Bone marrow (tissue), 2 donors: ENCODE measurements around the gene ZNF329.

Source experiments
- DNase-seq, 2 donors: peaks; one replicate each; lab custom pipeline; 2025; lab: John Stamatoyannopoulos, UW

ZNF329 gene

GRCh38 chr19:58118979-58119733, 31.4 kb downstream of the ZNF329 start:
- DNase-seq: no peak

- no peak for DNase-seq
These were observed 32.6 kb downstream of the ZNF329 start for GRCh38 chr19:58117841-58118575.

DNA sequence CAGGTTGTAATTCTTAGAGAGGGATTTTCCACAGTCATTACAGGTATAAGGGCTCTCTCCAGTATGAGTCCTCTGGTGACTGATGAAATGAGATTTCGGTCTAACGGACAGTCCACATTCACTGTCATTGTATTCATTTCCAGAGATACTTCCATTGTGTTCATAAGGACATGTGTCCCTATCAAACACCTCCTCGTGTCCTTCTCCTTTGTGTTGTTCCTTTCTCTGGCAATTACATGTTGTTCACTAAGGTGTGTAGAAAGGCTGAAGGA, 42.1 kb downstream of the ZNF329 start:
- no peak for DNase-seq

DNA sequence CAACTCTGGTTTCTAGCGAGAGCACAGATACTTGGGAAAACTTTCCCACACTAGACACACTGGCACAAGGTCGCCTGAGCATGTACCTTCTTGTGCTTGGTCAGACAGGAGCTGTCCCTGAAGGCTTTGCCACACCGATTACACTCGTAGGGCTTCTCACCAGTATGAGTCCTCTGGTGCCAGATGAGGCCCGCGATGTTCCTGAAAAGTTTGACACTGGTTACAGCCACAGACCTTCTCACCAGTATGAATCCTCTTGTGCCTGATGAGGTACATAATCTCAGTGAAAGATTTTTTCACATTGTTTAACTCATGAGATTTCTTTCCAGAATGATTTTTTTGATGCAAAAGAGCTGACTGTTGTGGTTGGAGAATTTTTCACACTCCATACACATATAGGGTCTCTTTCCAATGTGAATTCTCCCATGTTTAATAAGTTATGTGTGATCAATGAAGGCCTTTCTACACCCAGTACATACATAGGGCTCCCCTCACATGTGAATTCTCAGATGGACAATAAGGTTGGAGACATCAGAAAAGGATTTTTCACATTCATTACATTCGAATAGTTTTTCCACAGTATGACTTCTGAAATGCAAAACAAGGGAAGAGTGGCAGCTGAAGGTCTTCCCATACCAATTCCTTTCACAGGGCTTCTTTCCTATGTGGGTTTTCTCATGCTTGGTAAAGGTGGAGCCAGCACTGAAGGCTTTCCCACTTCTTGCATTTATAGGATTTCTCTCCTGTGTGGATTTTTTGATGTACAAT, 42.6 kb downstream of the ZNF329 start:
- DNase-seq: no peak

DNA sequence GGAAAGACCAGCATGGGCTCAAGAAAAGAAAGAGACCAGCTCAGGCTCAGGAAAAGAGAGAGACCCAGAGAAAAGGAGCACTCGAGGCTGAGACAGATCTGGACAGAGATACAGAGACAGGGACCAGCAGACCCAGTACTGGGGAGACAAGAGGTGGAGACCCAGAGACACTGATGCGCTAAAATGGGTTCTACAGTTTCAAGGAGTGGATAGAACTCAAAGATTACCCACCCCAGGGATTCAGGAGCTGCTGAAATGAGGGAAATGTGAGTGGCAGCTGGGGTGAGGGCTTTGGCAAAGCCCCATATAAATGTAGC, 51.9 kb downstream of the ZNF329 start:
- no peak for DNase-seq

- DNase-seq: peak; percentile 63 to 94
These were observed 52.6 kb downstream of the ZNF329 start, which contains the start of gene ZSCAN18 for GRCh38 chr19:58097781-58098681. Gene ZSCAN18, minus strand, starts transcription at chr19:58098231. Its CDS starts 7,964 bp downstream, at chr19:58090267.

- DNase-seq: no peak
These were observed 53.2 kb downstream of the ZNF329 start for GRCh38 chr19:58097349-58097748.

- DNase-seq: no peak
These were observed 53.7 kb downstream of the ZNF329 start for GRCh38 chr19:58096884-58097283.

DNA sequence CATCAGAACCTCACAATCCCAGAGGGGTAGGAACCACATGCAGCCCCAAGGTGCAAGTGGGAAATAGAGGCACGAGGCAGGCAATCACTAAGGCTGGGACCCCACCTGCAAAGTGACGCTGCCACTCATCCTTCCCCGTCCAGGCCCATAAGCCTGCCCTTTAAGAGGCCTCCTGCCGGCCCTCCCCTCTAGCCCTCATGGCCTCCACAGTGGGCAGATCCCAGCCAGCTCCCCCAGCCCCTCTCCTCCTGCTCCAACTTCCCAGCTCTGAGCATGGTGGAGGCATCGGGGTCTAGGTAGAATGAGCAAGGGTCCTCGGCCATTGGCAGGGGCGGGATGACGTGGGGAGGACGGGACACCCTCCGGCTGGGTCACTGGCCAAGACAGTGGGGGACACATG, 55.3 kb downstream of the ZNF329 start:
- no peak for DNase-seq

GRCh38 chr19:58093071-58093470, 57.5 kb downstream of the ZNF329 start:
- DNase-seq: no peak

DNA sequence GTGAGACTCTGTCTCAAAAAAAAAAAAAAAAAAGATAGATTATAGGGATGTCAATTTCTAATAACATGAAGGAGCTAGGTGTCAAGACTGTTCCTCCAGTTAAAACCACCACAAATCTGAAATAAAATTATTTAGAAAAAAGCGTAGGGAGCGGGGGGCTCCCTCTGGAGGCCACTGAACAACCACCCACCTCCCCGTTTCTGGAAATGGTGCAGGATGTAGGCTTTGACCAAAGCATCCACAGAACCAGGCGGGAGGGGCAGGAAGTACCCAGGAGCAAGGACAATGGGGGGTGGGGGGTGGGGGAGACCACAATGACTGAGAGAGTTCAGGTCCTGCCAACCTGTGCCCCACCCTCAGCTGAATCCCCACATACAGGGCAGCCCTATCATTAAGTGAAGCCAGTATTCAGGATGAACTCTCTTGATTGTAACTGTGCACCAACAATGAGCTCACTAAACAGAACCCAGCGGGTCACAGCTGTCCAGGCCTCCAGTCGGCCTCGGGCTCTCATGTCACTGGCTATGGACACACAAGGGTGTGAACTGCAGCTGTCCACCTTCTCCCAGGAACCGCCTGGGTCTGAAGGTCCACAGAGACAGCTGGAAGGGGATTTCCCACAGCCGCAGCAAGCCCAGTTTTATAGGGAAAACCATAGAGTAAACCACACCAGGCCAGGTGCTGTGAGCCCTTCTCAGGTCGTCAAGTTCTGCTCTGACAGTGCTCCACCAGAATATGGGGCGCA, 59.2 kb downstream of the ZNF329 start:
- no peak for DNase-seq

DNA sequence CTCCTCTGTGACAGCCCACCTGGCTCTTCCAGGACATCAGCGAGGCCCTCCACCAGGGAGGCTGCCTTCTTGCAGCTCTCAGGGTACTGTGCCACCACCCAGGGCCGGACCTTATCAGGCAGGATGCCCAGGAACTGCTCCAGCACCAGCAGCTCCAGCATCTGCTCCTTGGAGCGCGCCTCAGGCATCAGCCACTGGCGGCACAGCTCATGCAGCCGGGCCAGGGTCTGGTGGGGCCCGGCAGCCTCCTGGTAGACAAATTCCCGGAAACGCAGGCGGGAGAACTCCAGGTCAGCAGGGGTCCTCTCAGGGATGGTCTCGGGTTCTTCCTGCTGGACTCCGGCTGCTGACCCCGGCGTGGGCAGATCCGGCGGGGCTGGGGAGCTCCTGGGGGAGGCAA, 60.7 kb downstream of the ZNF329 start:
- DNase-seq: no peak

DNA sequence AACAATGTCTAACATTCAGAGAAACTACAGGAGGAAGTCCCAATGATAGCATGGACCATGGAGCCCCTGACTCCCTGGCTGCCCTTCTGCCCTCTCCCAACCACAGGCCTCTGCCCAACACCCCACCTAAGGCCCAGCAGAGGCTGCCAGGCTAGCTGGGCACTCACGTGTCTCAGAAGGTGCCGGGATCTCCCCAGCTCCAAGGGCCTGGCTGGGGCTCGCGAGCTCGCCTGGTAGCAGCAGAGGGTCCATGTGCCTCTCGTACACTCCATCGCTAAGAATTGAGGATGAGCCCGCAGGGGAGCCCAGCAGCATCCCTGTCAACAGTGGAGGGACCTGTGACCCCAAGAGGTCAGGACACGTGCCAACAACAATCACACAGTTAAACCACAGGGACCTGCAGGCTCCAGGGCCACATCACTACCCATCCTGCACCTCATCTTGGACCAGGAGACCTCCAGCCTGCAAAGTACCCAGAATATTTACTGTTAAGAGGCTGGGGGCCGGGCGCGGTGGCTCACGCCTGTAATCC, 62.0 kb downstream of the ZNF329 start:
- no peak for DNase-seq

DNA sequence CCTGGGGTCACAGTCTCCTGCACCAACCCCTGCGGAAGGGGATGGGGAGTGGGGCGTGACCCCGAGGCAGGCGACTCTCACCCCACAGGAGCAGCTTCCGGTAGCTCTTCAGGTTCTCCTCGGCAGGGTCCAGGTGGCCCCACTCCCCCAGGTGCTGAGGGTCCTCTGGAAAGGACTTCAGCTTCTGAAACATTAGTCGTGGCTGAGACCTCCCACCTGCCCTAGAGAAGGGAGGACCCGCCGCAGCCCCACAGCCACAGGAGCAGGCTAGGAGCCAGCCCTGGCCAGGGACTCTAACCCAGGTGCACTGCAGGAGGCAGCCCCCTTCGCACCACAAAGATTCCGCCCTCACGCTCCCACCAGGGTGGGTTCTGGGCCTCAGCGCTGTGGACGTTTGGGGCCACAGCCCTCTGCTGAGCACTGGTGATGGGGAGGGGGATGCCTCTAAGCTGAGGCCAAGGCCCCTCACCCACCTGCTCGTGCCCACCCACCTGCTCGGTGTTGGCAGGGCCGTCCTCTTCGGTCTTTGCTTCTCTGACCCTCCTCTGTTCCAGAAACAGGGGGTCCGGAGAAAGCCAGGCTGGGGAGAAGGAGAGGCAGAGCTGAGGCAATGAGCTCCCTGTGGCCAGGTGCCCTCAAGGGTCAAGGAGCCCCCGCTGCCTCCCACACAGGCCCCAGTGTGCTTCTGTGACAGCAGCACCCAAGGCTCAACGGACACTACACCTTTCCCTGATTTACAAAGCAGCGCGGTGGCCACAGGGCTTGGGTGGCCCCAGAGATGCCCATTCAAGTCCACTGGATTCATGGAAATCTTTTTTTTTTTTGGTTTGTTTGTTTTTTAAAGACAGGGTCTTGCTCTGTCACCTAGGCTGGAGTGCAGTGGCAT, 63.5 kb downstream of the ZNF329 start:
- no peak for DNase-seq

DNA sequence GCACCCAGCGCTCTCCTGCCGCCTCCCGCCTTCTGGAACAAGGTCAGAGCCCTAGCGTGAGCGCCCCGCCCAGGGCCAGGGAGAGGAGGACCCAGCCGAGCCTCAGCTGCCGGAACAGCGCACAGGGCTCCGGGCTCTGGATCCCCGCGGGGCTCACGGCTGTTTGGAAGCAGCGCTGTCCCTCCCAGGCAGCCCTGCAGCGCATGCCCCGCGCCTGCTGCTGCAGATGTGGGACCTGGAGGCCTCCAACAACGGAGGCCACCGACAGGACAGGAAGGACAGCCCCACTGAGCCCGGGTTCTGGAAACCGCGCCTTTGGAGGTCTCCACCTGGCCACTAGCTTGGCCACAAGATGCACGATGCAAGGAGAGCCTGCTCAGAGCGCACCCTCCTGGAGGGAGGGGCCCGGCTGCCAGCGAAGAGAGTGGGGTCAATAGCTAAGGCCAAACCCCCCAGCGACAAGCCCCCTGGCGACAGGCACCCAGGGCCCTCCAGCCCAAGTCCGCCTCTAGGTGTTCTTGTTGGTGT, 65.2 kb downstream of the ZNF329 start:
- DNase-seq: no peak

GRCh38 chr19:58084596-58085347, 65.8 kb downstream of the ZNF329 start:
- DNase-seq: no peak

DNA sequence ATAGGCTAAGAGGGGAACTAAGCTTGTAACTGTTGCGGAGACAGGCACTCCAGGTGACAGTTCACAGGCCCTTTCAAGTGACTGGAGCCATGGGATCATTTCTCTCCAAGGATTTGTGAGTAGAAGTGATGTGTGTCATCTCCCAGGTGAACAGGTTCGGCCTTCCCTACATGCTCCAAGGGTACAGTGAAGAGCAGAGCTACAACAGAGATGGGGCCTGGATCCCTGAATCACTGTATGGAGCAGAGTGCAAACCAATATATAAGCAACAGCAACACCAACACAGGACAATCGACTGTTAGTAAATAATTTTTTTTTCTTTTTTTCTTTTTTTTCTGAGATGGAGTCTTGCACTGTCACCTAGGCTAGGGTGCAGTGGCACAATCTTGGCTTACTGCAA, 67.6 kb downstream of the ZNF329 start:
- DNase-seq: no peak

GRCh38 chr19:58079792-58080191, 70.8 kb downstream of the ZNF329 start:
- DNase-seq: no peak
